Hepatocyte (in vitro differentiated cells): ENCODE data around the gene BMAL1. TPM values are rescaled to one million over a fixed set of nuclear protein-coding genes. Genes with fewer than 3 reads are reported as not detected.

Experiments
- DNase-seq: peaks from one replicate; pipeline ENCODE4 v3.0.0-alpha.2; 2016; ENCODE audit warnings: low spot score
- H2AFZ ChIP-seq: fragments of 200-600 bp; sonication (generic); 2 replicates; pipeline ENCODE4 v1.6.0; 2016; ENCODE audit warnings: antibody characterized with exemption, mild to moderate bottlenecking
- H3K27ac ChIP-seq: fragments of 200-600 bp; sonication (generic); 2 replicates; pipeline ENCODE4 v1.5.1; 2016; ENCODE audit warnings: mild to moderate bottlenecking
- H3K27me3 ChIP-seq: fragments of 200-600 bp; sonication (generic); 2 replicates; pipeline ENCODE4 v1.6.1; 2016
- H3K36me3 ChIP-seq: fragments of 200-600 bp; sonication (generic); replicated peaks from 2 replicates; pipeline ENCODE4 v1.5.1; 2016; ENCODE audit warnings: low read depth; ENCODE audit not compliant: insufficient read depth
- H3K4me1 ChIP-seq: fragments of 200-600 bp; sonication (generic); 2 replicates; pipeline ENCODE4 v1.5.1; 2016; ENCODE audit warnings: mild to moderate bottlenecking, moderate library complexity; ENCODE audit not compliant: insufficient read depth
- H3K4me2 ChIP-seq: fragments of 200-600 bp; sonication (generic); 2 replicates; pipeline ENCODE4 v1.6.0; 2016
- H3K4me3 ChIP-seq: fragments of 200-600 bp; sonication (generic); 2 replicates; pipeline ENCODE4 v1.5.1; 2016; ENCODE audit warnings: mild to moderate bottlenecking
- H3K79me2 ChIP-seq: fragments of 200-600 bp; sonication (generic); 2 replicates; pipeline ENCODE4 v1.6.0; 2017; ENCODE audit warnings: mild to moderate bottlenecking
- H3K9me2 ChIP-seq: fragments of 200-600 bp; sonication (generic); replicated peaks from 2 replicates; pipeline ENCODE4 v1.6.0; 2017; ENCODE audit warnings: mild to moderate bottlenecking; ENCODE audit not compliant: insufficient read depth
- H3K9me3 ChIP-seq: fragments of 200-600 bp; sonication (generic); 2 replicates; pipeline ENCODE4 v1.5.1; 2016; ENCODE audit warnings: low read depth, mild to moderate bottlenecking
- H4K20me1 ChIP-seq: fragments of 200-600 bp; sonication (generic); 2 replicates; pipeline ENCODE4 v1.6.0; 2016; ENCODE audit warnings: mild to moderate bottlenecking; ENCODE audit not compliant: insufficient read depth, poor library complexity, severe bottlenecking
- EZH2 ChIP-seq: fragments of 200-600 bp; sonication (generic); IDR thresholded peaks from 2 replicates; pipeline ENCODE4 v1.6.1; 2016; ENCODE audit warnings: antibody characterized with exemption, mild to moderate bottlenecking, borderline replicate concordance
- EZH2phosphoT487 ChIP-seq: fragments of 200-600 bp; sonication (generic); IDR thresholded peaks from one replicate; pipeline ENCODE4 v1.6.1; 2018; ENCODE audit warnings: antibody characterized with exemption, mild to moderate bottlenecking, low read depth, moderate library complexity; ENCODE audit not compliant: unreplicated experiment, severe bottlenecking
- WGBS: methylation state at CpG from one replicate; pipeline ENCODE4 v1.1.6; 2016; ENCODE audit warnings: low lambda C conversion rate; ENCODE audit errors: missing lambda C conversion rate; 5-methylcytosine and 5-hydroxymethylcytosine counted together
- polyA plus RNA-seq: library from polyadenylated mRNA; unstranded; fragments of >200 nt; fragmentation: Nextera tagmentation; extraction: Ambion mirVana; gene quantifications from 2 replicates; pipeline ENCODE4 v1.2.1, GENCODE V29; 2016
- total RNA-seq: library from RNA; depleted of rRNA; stranded (reverse); fragments of >200 nt; gene quantifications from 2 replicates; pipeline ENCODE4 v1.2.3, GENCODE V29; 2014
- TF ChIP-seq, protein P1 (sequence below): fragments of 200-600 bp; sonication (generic); IDR thresholded peaks from 2 replicates; pipeline ENCODE4 v1.5.1; 2016; ENCODE audit warnings: antibody characterized with exemption, mild to moderate bottlenecking; ENCODE audit not compliant: poor library complexity

BMAL1 gene
- total and polyA plus RNA-seq, 2 experiments from 2014 or later = 8.7 to 12.7 TPM

- 98% methylated on average over 8 of the region's 8 CpGs for WGBS
- H3K36me3 ChIP-seq = no peaks in the 10 kb centered on the region
- no peak overlapping the region for H3K4me3 ChIP-seq
- no peaks in the 10 kb centered on the region for H3K79me2 ChIP-seq
- H3K27me3 ChIP-seq = no peaks in the 10 kb centered on the region
- H3K27ac ChIP-seq = no peak overlapping the region
- TF ChIP-seq EZH2 (no peak), EZH2phosphoT487 (no peak)
- TF ChIP-seq, protein P1, sequence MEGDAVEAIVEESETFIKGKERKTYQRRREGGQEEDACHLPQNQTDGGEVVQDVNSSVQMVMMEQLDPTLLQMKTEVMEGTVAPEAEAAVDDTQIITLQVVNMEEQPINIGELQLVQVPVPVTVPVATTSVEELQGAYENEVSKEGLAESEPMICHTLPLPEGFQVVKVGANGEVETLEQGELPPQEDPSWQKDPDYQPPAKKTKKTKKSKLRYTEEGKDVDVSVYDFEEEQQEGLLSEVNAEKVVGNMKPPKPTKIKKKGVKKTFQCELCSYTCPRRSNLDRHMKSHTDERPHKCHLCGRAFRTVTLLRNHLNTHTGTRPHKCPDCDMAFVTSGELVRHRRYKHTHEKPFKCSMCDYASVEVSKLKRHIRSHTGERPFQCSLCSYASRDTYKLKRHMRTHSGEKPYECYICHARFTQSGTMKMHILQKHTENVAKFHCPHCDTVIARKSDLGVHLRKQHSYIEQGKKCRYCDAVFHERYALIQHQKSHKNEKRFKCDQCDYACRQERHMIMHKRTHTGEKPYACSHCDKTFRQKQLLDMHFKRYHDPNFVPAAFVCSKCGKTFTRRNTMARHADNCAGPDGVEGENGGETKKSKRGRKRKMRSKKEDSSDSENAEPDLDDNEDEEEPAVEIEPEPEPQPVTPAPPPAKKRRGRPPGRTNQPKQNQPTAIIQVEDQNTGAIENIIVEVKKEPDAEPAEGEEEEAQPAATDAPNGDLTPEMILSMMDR = no peak
- DNase-seq = no peak
- no peaks in the 10 kb centered on the region for H3K9me2 ChIP-seq
- no peaks in the 10 kb centered on the region for H4K20me1 ChIP-seq
- no peak overlapping the region for H2AFZ ChIP-seq
- H3K9me3 ChIP-seq = no peaks in the 10 kb centered on the region
- H3K4me1 ChIP-seq = no peaks in the 10 kb centered on the region
- no peak overlapping the region for H3K4me2 ChIP-seq
Observed at GRCh38 chr11:13376838-13377237, 99.2 kb downstream of the BMAL1 start.

GRCh38 chr11:13378316-13378715 is 100.7 kb downstream of the BMAL1 start:
- no peak for DNase-seq
- H3K27me3 ChIP-seq = no peaks in the 10 kb centered on the region
- H3K4me2 ChIP-seq = no peak overlapping the region
- H3K27ac ChIP-seq = no peak overlapping the region
- H4K20me1 ChIP-seq = no peaks in the 10 kb centered on the region
- no peaks in the 10 kb centered on the region for H3K79me2 ChIP-seq
- no peaks in the 10 kb centered on the region for H3K4me1 ChIP-seq
- H3K36me3 ChIP-seq = no peaks in the 10 kb centered on the region
- H3K4me3 ChIP-seq = no peak overlapping the region
- H3K9me2 ChIP-seq = no peaks in the 10 kb centered on the region
- no peaks in the 10 kb centered on the region for H3K9me3 ChIP-seq
- H2AFZ ChIP-seq = no peak overlapping the region
- 89% methylated on average over 2 of the region's 2 CpGs for WGBS
- TF ChIP-seq EZH2 (no peak), EZH2phosphoT487 (no peak)
- TF ChIP-seq, protein P1 = no peak

DNA sequence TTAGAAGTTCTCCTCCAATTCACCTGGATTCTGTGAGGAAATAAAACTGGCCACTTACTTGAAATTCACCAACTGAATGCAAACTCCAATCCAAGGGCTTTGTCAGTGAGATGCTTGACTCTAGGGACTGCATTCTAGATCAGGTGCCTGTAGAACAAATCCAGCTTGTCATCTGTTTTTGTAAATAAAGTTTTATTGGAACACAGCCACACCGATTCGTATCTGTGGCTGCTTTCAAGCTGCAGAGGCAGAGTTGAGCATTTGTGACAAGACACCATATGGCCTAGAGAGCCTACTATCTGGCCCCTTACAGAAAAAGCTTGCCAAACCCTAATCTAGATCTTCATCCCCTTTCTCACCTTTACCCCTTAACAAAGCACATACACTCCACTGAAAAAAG is 103.1 kb downstream of the BMAL1 start:
- no peak overlapping the region for H3K4me3 ChIP-seq
- no peaks in the 10 kb centered on the region for H3K9me2 ChIP-seq
- no peak for TF ChIP-seq EZH2phosphoT487
- TF ChIP-seq EZH2 = no peak
- TF ChIP-seq, protein P1 = no peak
- no peak overlapping the region for H3K27ac ChIP-seq
- no peak overlapping the region for H2AFZ ChIP-seq
- H4K20me1 ChIP-seq = no peaks in the 10 kb centered on the region
- DNase-seq = no peak
- no peaks in the 10 kb centered on the region for H3K27me3 ChIP-seq
- WGBS = 94% methylated on average over 2 of the region's 2 CpGs
- H3K4me2 ChIP-seq = no peak overlapping the region
- H3K36me3 ChIP-seq = no peaks in the 10 kb centered on the region
- H3K4me1 ChIP-seq = no peaks in the 10 kb centered on the region
- H3K9me3 ChIP-seq = no peaks in the 10 kb centered on the region
- no peaks in the 10 kb centered on the region for H3K79me2 ChIP-seq

DNA sequence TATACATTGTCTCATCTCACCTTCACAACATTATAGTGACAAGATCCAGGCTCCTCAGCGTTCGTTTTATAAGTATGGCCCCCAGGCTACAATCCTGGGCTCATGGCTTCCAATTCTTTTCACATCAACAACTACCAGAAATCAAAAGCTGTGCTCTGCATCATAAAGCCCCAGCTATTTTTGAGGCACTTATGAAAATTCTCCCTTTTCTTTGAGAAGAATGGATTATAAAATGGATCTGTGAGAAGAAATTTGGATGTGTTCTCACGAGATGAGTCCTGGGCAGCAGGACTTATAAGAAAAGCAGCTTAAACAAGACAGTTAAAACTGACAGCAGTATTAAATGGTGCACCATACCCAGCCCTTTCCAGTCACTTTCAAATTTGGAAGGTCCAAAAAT is 105.2 kb downstream of the BMAL1 start:
- no peaks in the 10 kb centered on the region for H3K27me3 ChIP-seq
- TF ChIP-seq EZH2 (no peak), EZH2phosphoT487 (no peak)
- TF ChIP-seq, protein P1 = no peak
- no peaks in the 10 kb centered on the region for H3K36me3 ChIP-seq
- no peaks in the 10 kb centered on the region for H3K79me2 ChIP-seq
- H4K20me1 ChIP-seq = no peaks in the 10 kb centered on the region
- no peak overlapping the region for H3K4me3 ChIP-seq
- DNase-seq = no peak
- H3K27ac ChIP-seq = no peak overlapping the region
- no peak overlapping the region for H3K4me2 ChIP-seq
- WGBS = 81% methylated on average over 3 of the region's 3 CpGs
- no peaks in the 10 kb centered on the region for H3K9me3 ChIP-seq
- H3K4me1 ChIP-seq = no peaks in the 10 kb centered on the region
- no peaks in the 10 kb centered on the region for H3K9me2 ChIP-seq
- H2AFZ ChIP-seq = no peak overlapping the region
